GM23338 (cell line): ENCODE data around the gene GAD1. TPM values are rescaled to one million over a fixed set of nuclear protein-coding genes. Genes with fewer than 3 reads are reported as not detected.

ENCODE experiments used
- ATAC-seq: fragments of 200-7000 bp; cut with Tn5 transposase; 3 replicates; pipeline ENCODE4 v1.9.1; 2020
- DNase-seq: peaks from one replicate; pipeline ENCODE4 v3.0.0-alpha.2; 2015; ENCODE audit warnings: low spot score
- H2AFZ ChIP-seq: fragments of 200-600 bp; sonication (generic); 2 replicates; pipeline ENCODE4 v1.8.0; 2016; ENCODE audit warnings: antibody characterized with exemption, mild to moderate bottlenecking, moderate library complexity
- H3F3A ChIP-seq: fragments of 200-600 bp; sonication (generic); replicated peaks from 2 replicates; pipeline ENCODE4 v1.8.0; 2017; ENCODE audit warnings: antibody characterized with exemption, mixed run types, low read depth
- H3K27ac ChIP-seq: fragments of 200-600 bp; sonication (generic); 2 replicates; pipeline ENCODE4 v1.6.1; 2016; ENCODE audit warnings: low read depth
- H3K27me3 ChIP-seq: fragments of 200-600 bp; sonication (generic); 2 replicates; pipeline ENCODE4 v1.8.0; 2016; ENCODE audit warnings: mild to moderate bottlenecking, mixed run types, moderate library complexity; ENCODE audit not compliant: insufficient read depth
- H3K36me3 ChIP-seq: fragments of 200-600 bp; sonication (generic); 2 replicates; pipeline ENCODE4 v1.8.0; 2016; ENCODE audit warnings: mild to moderate bottlenecking; ENCODE audit not compliant: insufficient read depth
- H3K4me1 ChIP-seq: fragments of 200-600 bp; sonication (generic); 2 replicates; pipeline ENCODE4 v1.8.0; 2016; ENCODE audit warnings: mild to moderate bottlenecking, moderate library complexity; ENCODE audit not compliant: insufficient read depth
- H3K4me2 ChIP-seq: fragments of 200-600 bp; sonication (generic); 2 replicates; pipeline ENCODE4 v1.7.1; 2017; ENCODE audit warnings: mixed run types
- H3K4me3 ChIP-seq: fragments of 200-600 bp; sonication (generic); 2 replicates; pipeline ENCODE4 v1.6.1; 2016; ENCODE audit warnings: mixed run types
- H3K79me2 ChIP-seq: fragments of 200-600 bp; sonication (generic); replicated peaks from 2 replicates; pipeline ENCODE4 v1.8.0; 2017; ENCODE audit warnings: mild to moderate bottlenecking; ENCODE audit not compliant: insufficient read depth
- H3K9me2 ChIP-seq: fragments of 200-600 bp; sonication (generic); 2 replicates; pipeline ENCODE4 v1.8.0; 2017; ENCODE audit not compliant: insufficient read depth
- H4K20me1 ChIP-seq: fragments of 200-600 bp; sonication (generic); replicated peaks from 2 replicates; pipeline ENCODE4 v1.8.0; 2017; ENCODE audit warnings: mild to moderate bottlenecking; ENCODE audit not compliant: insufficient read depth
- H3K27ac Mint-ChIP-seq: 2 replicates; pipeline ENCODE4 v1.8.0; 2020; ENCODE audit warnings: inconsistent platforms, mild to moderate bottlenecking, moderate library complexity, mixed read lengths
- H3K27me3 Mint-ChIP-seq: 3 replicates; pipeline ENCODE4 v1.8.0; 2022; ENCODE audit warnings: low read depth, mild to moderate bottlenecking, moderate library complexity, mixed read lengths, inconsistent platforms; ENCODE audit not compliant: insufficient read depth, poor library complexity
- H3K36me3 Mint-ChIP-seq: 3 replicates; pipeline ENCODE4 v1.8.0; 2021; ENCODE audit warnings: low read depth, mild to moderate bottlenecking, inconsistent platforms, moderate library complexity, mixed read lengths
- H3K4me1 Mint-ChIP-seq: 3 replicates; pipeline ENCODE4 v1.8.0; 2020; ENCODE audit warnings: mild to moderate bottlenecking, inconsistent platforms, mixed read lengths
- H3K4me3 Mint-ChIP-seq: 3 replicates; pipeline ENCODE4 v1.8.0; 2021; ENCODE audit warnings: moderate library complexity, mild to moderate bottlenecking, inconsistent platforms, mixed read lengths
- H3K9me3 Mint-ChIP-seq: 3 replicates; pipeline ENCODE4 v1.8.0; 2020; ENCODE audit warnings: moderate library complexity, mild to moderate bottlenecking, inconsistent platforms, mixed read lengths
- CREB1 ChIP-seq: fragments of 250-450 bp; sonication (Bioruptor Pico); IDR thresholded peaks from 2 replicates; pipeline ENCODE4 v1.5.0; 2020; ENCODE audit warnings: low read depth, mild to moderate bottlenecking, moderate library complexity
- ETS1 ChIP-seq: IDR thresholded peaks from 2 replicates; pipeline ENCODE4 v1.6.1; 2016; ENCODE audit warnings: antibody characterized with exemption
- EZH2 ChIP-seq: fragments of 200-600 bp; sonication (generic); IDR thresholded peaks from one replicate; pipeline ENCODE4 v1.8.0; 2017; ENCODE audit warnings: antibody characterized with exemption, mild to moderate bottlenecking, low read depth; ENCODE audit not compliant: unreplicated experiment
- EZH2phosphoT487 ChIP-seq: fragments of 200-600 bp; sonication (generic); IDR thresholded peaks from one replicate; pipeline ENCODE4 v1.8.1; 2018; ENCODE audit warnings: antibody characterized with exemption; ENCODE audit not compliant: unreplicated experiment
- JUNB ChIP-seq: IDR thresholded peaks from one replicate; pipeline ENCODE4 v1.6.1; 2016; ENCODE audit warnings: antibody characterized with exemption; ENCODE audit not compliant: unreplicated experiment
- NANOG ChIP-seq: IDR thresholded peaks from 2 replicates; pipeline ENCODE4 v1.6.1; 2016; ENCODE audit warnings: antibody characterized with exemption, borderline replicate concordance
- POLR2AphosphoS5 ChIP-seq: IDR thresholded peaks from 2 replicates; pipeline ENCODE4 v1.6.1; 2016; ENCODE audit warnings: antibody characterized with exemption, low read depth
- REST ChIP-seq: IDR thresholded peaks from one replicate; pipeline ENCODE4 v1.6.1; 2018; ENCODE audit warnings: antibody characterized with exemption; ENCODE audit not compliant: unreplicated experiment
- STAT1 ChIP-seq: IDR thresholded peaks from one replicate; pipeline ENCODE4 v1.6.1; 2016; ENCODE audit warnings: antibody characterized with exemption; ENCODE audit not compliant: unreplicated experiment
- ZNF114 ChIP-seq: fragments of 250-450 bp; sonication (Bioruptor Pico); IDR thresholded peaks from 2 replicates; pipeline ENCODE4 v1.5.0; 2020; ENCODE audit warnings: mild to moderate bottlenecking, moderate library complexity
- ZNF331 ChIP-seq: fragments of 250-450 bp; sonication (Bioruptor Pico); IDR thresholded peaks from 2 replicates; pipeline ENCODE4 v1.5.0; 2020; ENCODE audit warnings: low read depth, mild to moderate bottlenecking, moderate library complexity
- polyA plus RNA-seq: library from polyadenylated mRNA; unstranded; fragments of >200 nt; fragmentation: Nextera tagmentation; extraction: Ambion mirVana; gene quantifications from 2 replicates; pipeline ENCODE4 v1.2.1, GENCODE V29; 2016
- total RNA-seq: library from RNA; depleted of rRNA; stranded (reverse); fragments of >200 nt; shearing (Covaris generic); gene quantifications from 2 replicates; pipeline ENCODE4 v1.2.3, GENCODE V29; 2014
- TF ChIP-seq, protein P1 (sequence below): fragments of 250-450 bp; sonication (Bioruptor Pico); IDR thresholded peaks from 2 replicates; pipeline ENCODE4 v1.5.0; 2020; ENCODE audit warnings: mild to moderate bottlenecking, moderate library complexity
- TF ChIP-seq, protein P2 (sequence below), 2 experiments: fragments of 200-600 bp in 1 of 2; sonication (generic) in 1 of 2; conservative IDR thresholded peaks; 2 replicates each; pipeline versions ENCODE4 v1.5.1 to v1.6.1; 2016 to 2017; ENCODE audit warnings: antibody characterized with exemption in 2 of 2, low read depth in 2 of 2, mild to moderate bottlenecking in 2 of 2, moderate library complexity in 1 of 2

GAD1 gene
- total and polyA plus RNA-seq, 2 experiments from 2014 or later, result 0.17 to 0.34 TPM

GRCh38 chr2:170782673-170783072, 34.0 kb upstream of the GAD1 start:
- no peak for TF ChIP-seq ETS1
- TF ChIP-seq, protein P1, sequence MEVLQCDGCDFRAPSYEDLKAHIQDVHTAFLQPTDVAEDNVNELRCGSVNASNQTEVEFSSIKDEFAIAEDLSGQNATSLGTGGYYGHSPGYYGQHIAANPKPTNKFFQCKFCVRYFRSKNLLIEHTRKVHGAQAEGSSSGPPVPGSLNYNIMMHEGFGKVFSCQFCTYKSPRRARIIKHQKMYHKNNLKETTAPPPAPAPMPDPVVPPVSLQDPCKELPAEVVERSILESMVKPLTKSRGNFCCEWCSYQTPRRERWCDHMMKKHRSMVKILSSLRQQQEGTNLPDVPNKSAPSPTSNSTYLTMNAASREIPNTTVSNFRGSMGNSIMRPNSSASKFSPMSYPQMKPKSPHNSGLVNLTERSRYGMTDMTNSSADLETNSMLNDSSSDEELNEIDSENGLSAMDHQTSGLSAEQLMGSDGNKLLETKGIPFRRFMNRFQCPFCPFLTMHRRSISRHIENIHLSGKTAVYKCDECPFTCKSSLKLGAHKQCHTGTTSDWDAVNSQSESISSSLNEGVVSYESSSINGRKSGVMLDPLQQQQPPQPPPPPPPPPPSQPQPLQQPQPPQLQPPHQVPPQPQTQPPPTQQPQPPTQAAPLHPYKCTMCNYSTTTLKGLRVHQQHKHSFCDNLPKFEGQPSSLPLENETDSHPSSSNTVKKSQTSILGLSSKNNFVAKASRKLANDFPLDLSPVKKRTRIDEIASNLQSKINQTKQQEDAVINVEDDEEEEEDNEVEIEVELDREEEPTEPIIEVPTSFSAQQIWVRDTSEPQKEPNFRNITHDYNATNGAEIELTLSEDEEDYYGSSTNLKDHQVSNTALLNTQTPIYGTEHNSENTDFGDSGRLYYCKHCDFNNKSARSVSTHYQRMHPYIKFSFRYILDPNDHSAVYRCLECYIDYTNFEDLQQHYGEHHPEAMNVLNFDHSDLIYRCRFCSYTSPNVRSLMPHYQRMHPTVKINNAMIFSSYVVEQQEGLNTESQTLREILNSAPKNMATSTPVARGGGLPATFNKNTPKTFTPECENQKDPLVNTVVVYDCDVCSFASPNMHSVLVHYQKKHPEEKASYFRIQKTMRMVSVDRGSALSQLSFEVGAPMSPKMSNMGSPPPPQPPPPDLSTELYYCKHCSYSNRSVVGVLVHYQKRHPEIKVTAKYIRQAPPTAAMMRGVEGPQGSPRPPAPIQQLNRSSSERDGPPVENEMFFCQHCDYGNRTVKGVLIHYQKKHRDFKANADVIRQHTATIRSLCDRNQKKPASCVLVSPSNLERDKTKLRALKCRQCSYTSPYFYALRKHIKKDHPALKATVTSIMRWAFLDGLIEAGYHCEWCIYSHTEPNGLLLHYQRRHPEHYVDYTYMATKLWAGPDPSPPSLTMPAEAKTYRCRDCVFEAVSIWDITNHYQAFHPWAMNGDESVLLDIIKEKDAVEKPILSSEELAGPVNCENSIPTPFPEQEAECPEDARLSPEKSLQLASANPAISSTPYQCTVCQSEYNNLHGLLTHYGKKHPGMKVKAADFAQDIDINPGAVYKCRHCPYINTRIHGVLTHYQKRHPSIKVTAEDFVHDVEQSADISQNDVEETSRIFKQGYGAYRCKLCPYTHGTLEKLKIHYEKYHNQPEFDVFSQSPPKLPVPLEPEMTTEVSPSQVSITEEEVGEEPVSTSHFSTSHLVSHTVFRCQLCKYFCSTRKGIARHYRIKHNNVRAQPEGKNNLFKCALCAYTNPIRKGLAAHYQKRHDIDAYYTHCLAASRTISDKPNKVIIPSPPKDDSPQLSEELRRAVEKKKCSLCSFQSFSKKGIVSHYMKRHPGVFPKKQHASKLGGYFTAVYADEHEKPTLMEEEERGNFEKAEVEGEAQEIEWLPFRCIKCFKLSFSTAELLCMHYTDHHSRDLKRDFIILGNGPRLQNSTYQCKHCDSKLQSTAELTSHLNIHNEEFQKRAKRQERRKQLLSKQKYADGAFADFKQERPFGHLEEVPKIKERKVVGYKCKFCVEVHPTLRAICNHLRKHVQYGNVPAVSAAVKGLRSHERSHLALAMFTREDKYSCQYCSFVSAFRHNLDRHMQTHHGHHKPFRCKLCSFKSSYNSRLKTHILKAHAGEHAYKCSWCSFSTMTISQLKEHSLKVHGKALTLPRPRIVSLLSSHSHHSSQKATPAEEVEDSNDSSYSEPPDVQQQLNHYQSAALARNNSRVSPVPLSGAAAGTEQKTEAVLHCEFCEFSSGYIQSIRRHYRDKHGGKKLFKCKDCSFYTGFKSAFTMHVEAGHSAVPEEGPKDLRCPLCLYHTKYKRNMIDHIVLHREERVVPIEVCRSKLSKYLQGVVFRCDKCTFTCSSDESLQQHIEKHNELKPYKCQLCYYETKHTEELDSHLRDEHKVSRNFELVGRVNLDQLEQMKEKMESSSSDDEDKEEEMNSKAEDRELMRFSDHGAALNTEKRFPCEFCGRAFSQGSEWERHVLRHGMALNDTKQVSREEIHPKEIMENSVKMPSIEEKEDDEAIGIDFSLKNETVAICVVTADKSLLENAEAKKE (CRISPR knock-in tag), result no peak
- TF ChIP-seq REST, result no peak
- TF ChIP-seq, protein P2, sequence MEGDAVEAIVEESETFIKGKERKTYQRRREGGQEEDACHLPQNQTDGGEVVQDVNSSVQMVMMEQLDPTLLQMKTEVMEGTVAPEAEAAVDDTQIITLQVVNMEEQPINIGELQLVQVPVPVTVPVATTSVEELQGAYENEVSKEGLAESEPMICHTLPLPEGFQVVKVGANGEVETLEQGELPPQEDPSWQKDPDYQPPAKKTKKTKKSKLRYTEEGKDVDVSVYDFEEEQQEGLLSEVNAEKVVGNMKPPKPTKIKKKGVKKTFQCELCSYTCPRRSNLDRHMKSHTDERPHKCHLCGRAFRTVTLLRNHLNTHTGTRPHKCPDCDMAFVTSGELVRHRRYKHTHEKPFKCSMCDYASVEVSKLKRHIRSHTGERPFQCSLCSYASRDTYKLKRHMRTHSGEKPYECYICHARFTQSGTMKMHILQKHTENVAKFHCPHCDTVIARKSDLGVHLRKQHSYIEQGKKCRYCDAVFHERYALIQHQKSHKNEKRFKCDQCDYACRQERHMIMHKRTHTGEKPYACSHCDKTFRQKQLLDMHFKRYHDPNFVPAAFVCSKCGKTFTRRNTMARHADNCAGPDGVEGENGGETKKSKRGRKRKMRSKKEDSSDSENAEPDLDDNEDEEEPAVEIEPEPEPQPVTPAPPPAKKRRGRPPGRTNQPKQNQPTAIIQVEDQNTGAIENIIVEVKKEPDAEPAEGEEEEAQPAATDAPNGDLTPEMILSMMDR (conservative IDR thresholded peaks at IDR 0.05; ENCODE audit: low read depth in 2 of 2), result no peak
- TF ChIP-seq ZNF114 (CRISPR knock-in tag), result no peak
- TF ChIP-seq CREB1 (CRISPR knock-in tag), result no peak
- TF ChIP-seq EZH2, result no peak
- no peak for TF ChIP-seq ZNF331
- no peak for TF ChIP-seq EZH2phosphoT487
- TF ChIP-seq NANOG, result no peak
- TF ChIP-seq STAT1, result no peak
- no peak for TF ChIP-seq JUNB
- no peak for TF ChIP-seq POLR2AphosphoS5
- no peak overlapping the region for H2AFZ ChIP-seq
- H3K79me2 ChIP-seq, result no peaks in the 10 kb centered on the region
- no peaks in the 10 kb centered on the region for H3K36me3 ChIP-seq
- H3K9me2 ChIP-seq, result no peaks in the 10 kb centered on the region
- ATAC-seq (no peak), DNase-seq (no peak)
- no peaks in the 10 kb centered on the region for H4K20me1 ChIP-seq
- no peaks in the 10 kb centered on the region for H3K27me3 ChIP-seq
- peaks cover 13% of the 10 kb centered on the region for H3K4me1 ChIP-seq
- H3K27ac Mint-ChIP-seq, result no peak overlapping the region
- H3K9me3 Mint-ChIP-seq, result no peaks in the 10 kb centered on the region
- no peak overlapping the region for H3K4me2 ChIP-seq
- no peak overlapping the region for H3K27ac ChIP-seq
- no peaks in the 10 kb centered on the region for H3F3A ChIP-seq
- no peaks in the 10 kb centered on the region for H3K36me3 Mint-ChIP-seq
- H3K4me3 ChIP-seq, result no peak overlapping the region
- H3K27me3 Mint-ChIP-seq, result no peaks in the 10 kb centered on the region
- no peak overlapping the region for H3K4me3 Mint-ChIP-seq
- peaks cover 11% of the 10 kb centered on the region; the same call in 2 of the 3 replicates for H3K4me1 Mint-ChIP-seq
